Transverse colon (tissue), 4 donors: ENCODE data around the gene PRAMEF20.
"Not testable (repeated sequence)": the region's sequence is repeated elsewhere in the genome, so short reads cannot be mapped to it uniquely, and the experiment has no call there.

ENCODE experiments used
- CTCF ChIP-seq, 5 experiments: fragments of 200-600 bp in 3 of 5; fragments of 450-650 bp in 2 of 5; sonication (generic) in 3 of 5; IDR thresholded peaks; 1 replicate in 2 of 5; 2 replicates in 3 of 5; pipeline ENCODE4 v1.5.1; 2016 to 2017; ENCODE audit warnings: antibody characterized with exemption in 5 of 5, inconsistent platforms in 3 of 5, mild to moderate bottlenecking in 2 of 5, moderate library complexity in 1 of 5
- POLR2AphosphoS5 ChIP-seq, 3 donors: sonication (generic); formaldehyde crosslinking; IDR thresholded peaks; one replicate each; pipeline ENCODE4 v1.6.1; 2016; ENCODE audit warnings: antibody characterized with exemption in 3 of 3

GRCh38 chr1:13378983-13379382 is 31.3 kb upstream of the PRAMEF20 start:
- not testable (repeated sequence) for TF ChIP-seq CTCF, POLR2AphosphoS5 (IDR thresholded peaks at IDR 0.05)
